Measurements from ENCODE around the gene MEIKIN. TPM values are rescaled to one million over a fixed set of nuclear protein-coding genes. Genes with fewer than 3 reads are reported as not detected.

MEIKIN gene
- total RNA-seq, 3 donors from 2014 or later (not counting 1 experiment from before 2014, with no cell fraction given): 1.1 TPM; not detected in 2

GRCh38 chr5:131818001-131818724, 127.3 kb downstream of the MEIKIN start:
- H3K36me3 ChIP-seq (ENCODE audit: control insufficient read depth, insufficient read depth, low read length): no peaks in the 10 kb centered on the region
- H3K9me3 ChIP-seq (ENCODE audit: control insufficient read depth, insufficient read depth, low read length): no peaks in the 10 kb centered on the region
- Mint-ChIP-seq H3K36me3 (no peaks in the 10 kb centered on the region), H3K9me3 (no peaks in the 10 kb centered on the region), H3K4me1 (peaks cover 7 to 11% of the 10 kb centered on the region in 2 donors), H3K4me3 (no peak overlapping the region), H3K27me3 (ENCODE audit: low read depth in 2 of 2) (peaks cover 7 to 24% of the 10 kb centered on the region in 2 donors), H3K27ac (peak overlapping the region; percentile 3 to 69)
- WGBS (ENCODE audit: insufficient coverage): no CpG with 5 or more reads among the region's 2 CpGs
- no peak for DNase-seq
- intact Hi-C loops (cut with micrococcal nuclease): no loop called here
- H3K27me3 ChIP-seq (ENCODE audit: control insufficient read depth, insufficient read depth, low read length): no peaks in the 10 kb centered on the region
- H3K27ac ChIP-seq (ENCODE audit: low read length): no peak overlapping the region
- peaks cover 3% of the 10 kb centered on the region for H3K4me1 ChIP-seq (ENCODE audit: control insufficient read depth, insufficient read depth, low read length)
- no peak overlapping the region for H3K4me3 ChIP-seq (ENCODE audit: low read length)
- no peak for TF ChIP-seq CTCF (IDR thresholded peaks at IDR 0.05)
- peak in 2 of 3 donors; percentile 40 to 54 for ATAC-seq

- H3K9me3 Mint-ChIP-seq: no peaks in the 10 kb centered on the region
- DNase-seq (no peak), ATAC-seq (no peak)
- no peaks in the 10 kb centered on the region for H3K27me3 ChIP-seq (ENCODE audit: control insufficient read depth, insufficient read depth, low read length)
- 88% methylated on average over 2 of the region's 2 CpGs for WGBS (ENCODE audit: insufficient coverage)
- no peaks in the 10 kb centered on the region for H3K27me3 Mint-ChIP-seq (ENCODE audit: low read depth in 2 of 2)
- H3K4me3 Mint-ChIP-seq: no peak overlapping the region
- H3K4me1 ChIP-seq (ENCODE audit: control insufficient read depth, insufficient read depth, low read length): peaks cover 3% of the 10 kb centered on the region
- H3K9me3 ChIP-seq (ENCODE audit: control insufficient read depth, insufficient read depth, low read length): no peaks in the 10 kb centered on the region
- no peak overlapping the region for H3K27ac ChIP-seq (ENCODE audit: low read length)
- H3K36me3 ChIP-seq (ENCODE audit: control insufficient read depth, insufficient read depth, low read length): no peaks in the 10 kb centered on the region
- no peak overlapping the region for H3K4me3 ChIP-seq (ENCODE audit: low read length)
- intact Hi-C loops (cut with micrococcal nuclease): no loop called here
- H3K27ac Mint-ChIP-seq: no peak overlapping the region
- no peak for TF ChIP-seq CTCF (IDR thresholded peaks at IDR 0.05)
- peaks cover 7 to 11% of the 10 kb centered on the region in 2 donors for H3K4me1 Mint-ChIP-seq
- no peaks in the 10 kb centered on the region for H3K36me3 Mint-ChIP-seq
Observed at GRCh38 chr5:131814990-131815389, 130.5 kb downstream of the MEIKIN start.

- Histone ChIP-seq H3K27ac (ENCODE audit: low read length) (no peak overlapping the region), H3K4me3 (ENCODE audit: low read length) (no peak overlapping the region), H3K9me3 (ENCODE audit: control insufficient read depth, insufficient read depth, low read length) (no peaks in the 10 kb centered on the region), H3K27me3 (ENCODE audit: control insufficient read depth, insufficient read depth, low read length) (no peaks in the 10 kb centered on the region), H3K36me3 (ENCODE audit: control insufficient read depth, insufficient read depth, low read length) (no peaks in the 10 kb centered on the region), H3K4me1 (ENCODE audit: control insufficient read depth, insufficient read depth, low read length) (no peaks in the 10 kb centered on the region)
- Mint-ChIP-seq H3K9me3 (no peaks in the 10 kb centered on the region), H3K36me3 (no peaks in the 10 kb centered on the region), H3K27ac (no peak overlapping the region), H3K4me3 (no peak overlapping the region), H3K4me1 (peaks cover 1% of the 10 kb centered on the region in 2 donors), H3K27me3 (ENCODE audit: low read depth in 2 of 2) (peaks cover 0 to under 1% of the 10 kb centered on the region in 2 donors)
- TF ChIP-seq CTCF (IDR thresholded peaks at IDR 0.05): no peak
- no peak for ATAC-seq
- DNase-seq: no peak
- intact Hi-C loops (cut with micrococcal nuclease): no loop called here
- WGBS (ENCODE audit: insufficient coverage): 92% methylated on average over 3 of the region's 4 CpGs
Observed at GRCh38 chr5:131812371-131813160, 132.9 kb downstream of the MEIKIN start.
